Motor neuron (in vitro differentiated cells): ENCODE data around the gene TRO. TPM values are rescaled to one million over a fixed set of nuclear protein-coding genes. Genes with fewer than 3 reads are reported as not detected.
A peak's percentile ranks its signal among the peaks of the same experiment; 100 is the strongest.

Experiments used
- ATAC-seq, 8 experiments: fragments of 200-7000 bp; cut with Tn5 transposase; replicated peaks in 6 of 8; 2 replicates each; pipeline ENCODE4 v1.8.0; 2021; ENCODE audit warnings: mild to moderate bottlenecking in 8 of 8, moderate library complexity in 8 of 8
- H3K27ac ChIP-seq, 2 donors: fragments of 250-450 bp; sonication (Bioruptor Pico); 2 replicates each; pipeline ENCODE4 v1.9.0; 2021; ENCODE audit warnings: antibody characterized with exemption in 2 of 2, mild to moderate bottlenecking in 2 of 2, moderate library complexity in 1 of 2
- H3K4me1 ChIP-seq, 2 donors: fragments of 250-450 bp; sonication (Bioruptor Pico); replicated peaks in 1 of 2; 2 replicates each; pipeline ENCODE4 v1.6.1; 2021; ENCODE audit warnings: antibody characterized with exemption in 2 of 2, mild to moderate bottlenecking in 2 of 2, moderate library complexity in 1 of 2
- H3K4me3 ChIP-seq, 5 donors: fragments of 250-450 bp; sonication (Bioruptor Pico); 2 replicates each; pipeline ENCODE4 v1.9.0; 2021; ENCODE audit warnings: antibody characterized with exemption in 5 of 5, mild to moderate bottlenecking in 5 of 5, moderate library complexity in 4 of 5
- WGBS, 10 experiments: fragments of 450-650 bp; shearing (Covaris generic); methylation state at CpG; one replicate each; pipeline ENCODE4 v1.0.0; 2022; 5-methylcytosine and 5-hydroxymethylcytosine counted together
- in situ Hi-C, 9 experiments: fragments of 400-800 bp; cut with MboI; loops; one replicate each; pipeline ENCODE4 v1.15.0; 2021; ENCODE audit warnings: low sequenced_read_pairs in 9 of 9, low pct_unique_long_range_greater_than_20kb in 2 of 9; ENCODE audit not compliant: unreplicated experiment in 9 of 9
- total RNA-seq, 8 experiments: library from RNA; unstranded; fragments of 300-600 nt; gene quantifications; 2 replicates each; pipeline versions ENCODE4 v1.2.3 to v1.2.4, GENCODE V29; 2022

The TRO gene
- total RNA-seq, 8 experiments from 2014 or later = 3.7 to 152 (median 82.8) TPM

DNA sequence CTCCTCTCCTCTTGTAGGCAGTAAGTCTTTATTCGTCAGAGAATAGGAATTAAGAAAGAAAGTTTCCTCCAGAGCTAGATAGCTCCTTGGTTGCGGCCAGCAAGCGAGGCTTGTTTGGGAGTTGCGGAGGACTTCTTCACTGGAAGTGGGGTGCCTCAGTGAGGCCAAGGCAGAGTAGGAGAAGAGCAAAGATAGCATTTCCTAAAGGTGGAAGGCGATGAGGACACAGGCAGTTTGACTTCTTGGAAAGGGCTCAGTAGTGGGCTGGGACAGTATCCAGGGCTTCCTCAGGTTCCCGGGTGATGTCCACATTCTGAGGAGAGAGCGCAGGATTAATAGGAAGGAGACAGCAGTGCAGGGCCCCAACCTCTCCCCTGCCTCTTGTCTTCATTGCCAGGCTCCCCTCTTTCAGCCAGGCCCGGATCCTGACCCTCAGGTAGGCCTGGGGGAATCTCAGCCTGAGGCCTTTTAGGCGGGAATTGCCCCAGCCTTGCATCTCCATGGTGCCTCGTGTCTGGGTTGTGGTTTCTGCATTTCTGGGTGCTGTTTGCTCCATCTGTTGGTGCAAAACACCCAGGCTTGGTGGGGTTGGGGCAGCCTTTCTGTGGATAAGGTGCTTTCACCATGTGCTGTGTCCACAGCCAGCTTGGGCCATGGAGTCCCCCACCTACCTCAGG lies 12.7 kb downstream of the TRO start:
- 35 to 66% (median 60%) methylated on average over 1 to 8 of the region's 10 CpGs; no CpG with 5 or more reads in 7 of the 10 experiments for WGBS, 10 experiments
- in situ Hi-C loops = no loop called here
- no peak overlapping the region for H3K27ac ChIP-seq
- H3K4me3 ChIP-seq = no peak overlapping the region
- no peaks in the 10 kb centered on the region for H3K4me1 ChIP-seq
- no peak for ATAC-seq

DNA sequence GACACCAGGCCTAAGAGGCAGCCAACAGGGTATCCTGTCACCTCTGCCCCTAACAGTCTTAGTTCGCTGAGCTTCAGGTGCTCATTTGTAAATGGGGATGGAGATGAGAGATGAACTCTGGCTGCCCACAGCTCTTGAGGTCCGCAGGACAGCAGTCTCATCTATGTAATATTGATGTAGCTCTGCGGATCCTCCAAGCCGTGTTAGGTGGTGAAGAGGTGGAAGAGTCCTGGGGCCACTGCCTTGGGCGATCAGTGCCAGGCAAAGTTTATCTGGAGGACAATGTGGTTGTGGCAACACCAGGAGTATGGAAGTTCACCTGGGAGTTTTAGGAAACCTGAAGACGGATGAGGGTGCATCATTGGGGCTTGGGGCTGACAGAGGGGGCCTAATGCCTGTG lies 13.4 kb downstream of the TRO start:
- in situ Hi-C loops = no loop called here
- no peak overlapping the region for H3K27ac ChIP-seq
- WGBS, 10 experiments = 40 to 90% (median 50%) methylated on average over 1 to 2 of the region's 6 CpGs; no CpG with 5 or more reads in 7 of the 10 experiments
- no peak for ATAC-seq
- no peak overlapping the region for H3K4me3 ChIP-seq
- H3K4me1 ChIP-seq = no peaks in the 10 kb centered on the region

DNA sequence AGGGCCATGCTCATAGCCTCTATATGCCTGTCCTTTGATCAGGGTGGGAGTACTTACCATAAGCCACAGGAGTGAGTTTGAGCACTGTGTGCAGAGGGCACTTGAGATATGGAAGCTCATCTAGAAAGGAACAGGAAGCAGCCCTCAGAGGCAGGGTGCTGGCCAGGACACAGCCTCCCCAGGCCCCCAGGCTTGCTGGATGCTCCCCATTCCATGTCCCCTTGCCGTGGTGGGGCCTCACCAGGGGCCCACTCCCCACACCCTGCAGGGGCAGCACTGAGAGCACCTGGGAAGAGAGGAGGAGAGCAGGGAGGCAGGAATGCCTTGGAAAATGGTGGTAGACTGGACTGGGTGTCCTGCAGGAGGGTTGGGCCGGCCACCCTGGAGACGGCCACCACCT lies 14.3 kb downstream of the TRO start:
- 71% methylated on average over 2 of the region's 3 CpGs; no CpG with 5 or more reads in 9 of the 10 experiments for WGBS, 10 experiments
- H3K27ac ChIP-seq = no peak overlapping the region
- no peaks in the 10 kb centered on the region for H3K4me1 ChIP-seq
- in situ Hi-C loops = no loop called here
- ATAC-seq = peak in 1 of 8 experiments; percentile 12
- no peak overlapping the region for H3K4me3 ChIP-seq

DNA sequence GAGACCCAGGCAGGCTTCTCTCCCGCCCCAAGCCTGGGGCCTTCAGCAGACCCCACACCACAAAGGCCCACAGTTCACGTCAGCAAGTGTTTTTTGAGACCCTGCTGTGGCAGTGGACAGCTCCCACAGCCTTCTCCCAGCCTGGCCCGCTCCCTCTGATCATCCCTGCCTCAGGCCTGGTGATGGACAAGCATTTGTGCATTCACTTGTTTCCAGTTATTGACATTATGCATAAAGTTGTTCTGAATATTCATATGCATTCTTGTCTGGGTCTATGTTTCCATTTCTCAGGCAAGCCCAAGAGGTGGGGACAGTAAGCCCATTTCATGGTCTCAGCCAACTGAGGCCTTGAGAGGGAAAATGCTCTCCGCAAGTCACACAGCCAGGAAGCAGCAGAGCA lies 14.7 kb downstream of the TRO start:
- Histone ChIP-seq H3K4me1 (no peaks in the 10 kb centered on the region), H3K27ac (no peak overlapping the region), H3K4me3 (no peak overlapping the region)
- peak in 3 of 8 experiments; percentile 25 to 80 (median 69) for ATAC-seq
- in situ Hi-C loops = no loop called here
- 42% methylated on average over 2 of the region's 4 CpGs; no CpG with 5 or more reads in 9 of the 10 experiments for WGBS, 10 experiments

DNA sequence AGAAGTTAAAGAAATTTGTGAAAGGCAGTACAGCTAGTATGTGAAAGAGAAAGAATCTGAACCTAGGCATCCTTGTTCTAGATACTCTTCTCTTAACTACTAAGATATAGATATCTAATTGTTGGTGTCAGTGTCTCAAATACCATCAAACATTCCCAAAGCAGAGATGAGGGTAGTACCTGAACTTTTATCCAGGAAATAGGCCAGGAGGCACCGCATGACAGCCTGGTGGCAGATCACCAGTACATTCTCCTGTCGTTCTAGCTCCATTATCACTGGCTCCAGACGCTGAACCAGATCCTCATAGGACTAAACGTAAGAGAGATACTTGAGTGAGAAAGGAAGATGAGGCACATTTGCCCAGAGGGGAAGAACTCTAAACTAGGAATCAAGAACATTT lies 16.8 kb downstream of the TRO start:
- in situ Hi-C loops = no loop called here
- 48 to 80% (median 71%) methylated on average over 1 to 4 of the region's 4 CpGs; no CpG with 5 or more reads in 7 of the 10 experiments for WGBS, 10 experiments
- H3K4me1 ChIP-seq = no peaks in the 10 kb centered on the region
- H3K27ac ChIP-seq = no peak overlapping the region
- H3K4me3 ChIP-seq = no peak overlapping the region
- ATAC-seq = no peak

DNA sequence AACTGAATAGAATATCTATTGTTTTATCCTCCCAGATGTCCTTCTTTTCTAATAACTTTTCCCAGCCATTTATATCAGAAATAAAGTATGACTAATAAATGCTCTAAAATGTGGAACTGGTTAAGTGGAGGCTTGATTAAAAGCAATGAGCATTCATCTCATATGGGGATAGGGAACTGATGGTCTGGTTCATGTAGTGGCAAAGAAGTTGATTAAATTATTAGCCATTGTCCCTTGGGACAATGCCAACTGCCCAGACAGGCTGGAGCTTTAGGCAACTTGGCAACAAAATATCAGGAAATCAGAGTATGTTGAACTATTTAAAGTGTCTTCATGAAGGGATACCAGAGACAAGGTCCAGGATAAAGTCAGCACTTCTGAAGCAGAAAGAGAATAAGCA lies 24.2 kb downstream of the TRO start:
- Histone ChIP-seq H3K4me3 (no peak overlapping the region), H3K4me1 (no peaks in the 10 kb centered on the region), H3K27ac (no peak overlapping the region)
- in situ Hi-C loops = no loop called here
- ATAC-seq = no peak

DNA sequence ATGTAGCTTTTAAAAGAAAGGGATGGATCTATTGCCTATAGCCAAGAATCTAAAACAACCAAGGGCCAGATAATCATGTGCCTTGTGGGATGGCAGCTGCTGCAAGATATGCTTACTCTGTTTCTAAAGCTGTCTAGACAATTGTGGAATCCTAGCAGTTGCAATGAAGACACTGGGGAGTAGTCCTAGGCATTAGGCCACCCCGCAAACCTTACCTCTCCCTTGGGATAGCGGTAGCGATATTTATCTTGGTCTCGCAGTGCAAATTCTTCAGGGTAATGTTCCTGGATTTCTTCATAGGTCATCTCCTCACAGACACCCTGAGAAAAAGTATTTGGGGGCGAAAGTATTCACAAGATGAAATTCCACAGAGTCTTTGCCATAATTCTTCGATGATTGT lies 24.6 kb downstream of the TRO start:
- in situ Hi-C loops = no loop called here

DNA sequence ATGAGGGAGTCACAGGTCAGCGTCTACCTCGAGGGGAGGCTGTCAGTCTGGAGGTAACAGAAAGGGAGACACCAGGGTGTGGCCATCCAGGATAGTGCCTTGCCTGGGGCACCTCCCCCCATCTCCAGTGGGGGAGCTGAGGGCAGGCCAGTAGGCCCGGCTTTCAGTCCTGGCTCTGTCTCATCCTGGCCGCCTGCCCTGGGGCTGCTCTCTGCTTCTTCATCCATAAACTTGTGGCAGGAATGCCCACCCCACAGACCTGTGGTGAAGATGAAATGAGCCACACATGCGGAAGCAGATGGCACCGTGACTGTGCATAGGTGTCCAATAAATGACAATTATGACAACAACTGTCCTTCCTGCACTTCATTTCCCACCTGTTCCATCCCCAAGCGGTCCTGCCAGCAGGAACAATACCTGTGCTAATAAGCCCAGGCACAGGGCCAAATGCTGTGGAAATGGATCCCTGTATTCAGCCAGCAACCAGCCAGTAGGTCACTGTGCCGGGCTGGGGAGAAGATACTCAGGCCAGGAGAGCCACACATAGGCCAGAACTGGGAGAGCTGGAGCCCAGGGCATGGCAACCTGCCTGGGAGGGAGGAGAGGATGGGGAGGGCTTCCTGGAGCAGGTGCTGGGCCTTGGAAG lies 30.2 kb downstream of the TRO start:
- Histone ChIP-seq H3K27ac (no peak overlapping the region), H3K4me1 (no peaks in the 10 kb centered on the region), H3K4me3 (no peak overlapping the region)
- 35% methylated on average over 3 of the region's 8 CpGs; no CpG with 5 or more reads in 9 of the 10 experiments for WGBS, 10 experiments
- peak in 1 of 8 experiments; percentile 33 for ATAC-seq
- in situ Hi-C loops = no loop called here

More for the DNA sequence above, 24.6 kb downstream of the TRO start:
- 0 to 100% (median 77%) methylated on average over 1 to 5 of the region's 6 CpGs; no CpG with 5 or more reads in 5 of the 10 experiments for WGBS, 10 experiments
- H3K4me3 ChIP-seq = no peak overlapping the region
- H3K4me1 ChIP-seq = no peaks in the 10 kb centered on the region
- no peak overlapping the region for H3K27ac ChIP-seq
- no peak for ATAC-seq

DNA sequence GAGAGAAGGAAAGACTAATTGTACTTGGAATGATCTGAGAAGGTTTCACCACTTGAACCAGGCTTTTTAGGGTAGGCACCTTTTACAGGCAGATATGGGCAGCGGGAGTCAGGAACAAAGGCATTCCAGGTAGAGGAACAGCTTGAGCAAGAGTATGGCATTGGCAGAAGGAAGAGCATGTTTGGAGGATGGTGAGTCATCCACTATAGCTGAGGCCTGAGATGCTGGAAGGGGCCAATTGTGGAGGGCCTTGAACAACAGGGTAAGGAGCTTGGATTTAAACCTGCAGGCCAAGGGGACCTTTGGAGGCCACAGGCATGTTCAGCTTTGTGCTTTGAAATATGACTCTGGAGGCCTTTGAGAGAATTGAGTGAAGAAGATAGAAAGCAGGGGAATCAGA lies 41.1 kb downstream of the TRO start:
- Histone ChIP-seq H3K27ac (no peak overlapping the region), H3K4me1 (no peaks in the 10 kb centered on the region), H3K4me3 (no peak overlapping the region)
- 0 to 75% methylated on average over 1 of the region's 1 CpG; no CpG with 5 or more reads in 8 of the 10 experiments for WGBS, 10 experiments
- ATAC-seq = no peak
- in situ Hi-C loops = no loop called here

DNA sequence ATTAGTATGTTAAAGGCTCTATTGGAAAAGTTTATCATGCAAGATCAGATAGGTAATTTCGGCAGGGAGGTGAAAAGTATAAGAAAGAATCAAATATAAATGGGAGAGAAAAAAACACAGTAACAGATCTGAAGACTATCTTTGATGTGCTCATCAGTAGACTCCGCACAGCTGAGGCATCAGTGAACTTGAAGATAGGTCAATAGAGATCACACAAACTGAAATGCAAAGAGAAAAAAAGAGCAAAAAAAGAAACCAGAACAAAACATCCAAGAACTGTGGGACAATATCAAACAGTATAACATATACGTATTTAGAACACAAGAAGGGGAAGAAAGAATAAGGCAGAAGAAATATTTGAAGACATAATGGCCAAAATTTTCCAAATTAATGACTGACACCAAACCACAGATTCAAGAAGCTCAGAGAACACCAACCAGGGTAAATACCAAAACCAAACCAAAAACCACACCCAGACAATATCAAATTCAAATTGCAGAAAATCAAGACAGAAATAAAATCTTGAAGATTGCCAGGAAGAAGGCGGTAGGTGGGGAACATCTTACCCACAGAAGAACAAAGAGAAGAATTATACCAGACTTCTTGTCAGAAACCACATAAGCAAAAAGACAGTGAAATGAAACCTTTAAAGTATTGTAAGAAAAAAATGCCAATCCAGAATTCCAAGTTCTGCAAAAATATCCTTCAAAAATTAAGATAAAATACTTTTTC lies 44.3 kb downstream of the TRO start:
- in situ Hi-C loops = no loop called here
- H3K4me1 ChIP-seq = no peaks in the 10 kb centered on the region
- H3K27ac ChIP-seq = no peak overlapping the region
- WGBS, 10 experiments = 0 to 100% (median 48%) methylated on average over 1 to 4 of the region's 4 CpGs; no CpG with 5 or more reads in 1 of the 10 experiments
- no peak overlapping the region for H3K4me3 ChIP-seq
- no peak for ATAC-seq

DNA sequence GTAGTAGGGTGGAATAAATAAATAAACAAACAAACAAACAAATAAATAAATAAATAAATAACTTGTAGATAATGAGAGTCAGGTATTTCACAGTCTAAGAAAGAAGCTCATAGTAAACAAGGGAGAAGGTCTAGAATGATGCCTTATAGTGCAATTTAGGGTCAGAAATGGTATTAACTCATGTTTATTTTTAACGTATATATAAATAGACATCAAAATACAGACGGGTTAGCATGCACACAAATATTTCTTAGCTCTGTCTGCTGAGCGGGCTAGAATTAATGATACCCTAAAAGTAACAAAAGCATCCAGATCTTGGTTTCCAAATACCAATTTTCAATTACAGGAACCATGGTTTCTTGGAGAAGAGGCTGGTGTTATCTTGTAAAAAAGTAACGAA lies 56.8 kb downstream of the TRO start:
- Histone ChIP-seq H3K4me3 (no peak overlapping the region), H3K4me1 (no peaks in the 10 kb centered on the region), H3K27ac (no peak overlapping the region)
- ATAC-seq = no peak
- 0 to 83% (median 34%) methylated on average over 1 to 4 of the region's 4 CpGs; no CpG with 5 or more reads in 2 of the 10 experiments for WGBS, 10 experiments
- in situ Hi-C loops = no loop called here

DNA sequence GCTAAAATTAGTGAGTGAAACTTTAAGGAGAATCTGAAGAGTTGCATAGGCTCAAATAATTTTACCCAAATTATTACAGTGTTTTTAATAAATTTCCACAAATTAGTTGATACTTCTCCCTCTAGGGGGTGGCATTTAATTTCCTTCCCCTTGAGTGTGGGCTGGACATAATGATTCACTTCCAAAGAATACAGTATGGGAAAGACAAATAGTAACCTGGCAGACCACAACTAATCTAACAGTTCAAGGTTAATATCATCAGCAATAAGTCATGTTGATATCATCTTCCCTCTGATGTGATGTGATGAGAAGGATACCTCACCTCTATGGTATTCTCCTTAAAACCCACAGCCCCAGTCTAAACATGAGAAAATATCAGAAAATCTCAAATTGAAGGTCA lies 57.8 kb downstream of the TRO start:
- no peak for ATAC-seq
- H3K4me3 ChIP-seq = no peak overlapping the region
- in situ Hi-C loops = no loop called here
- no peaks in the 10 kb centered on the region for H3K4me1 ChIP-seq
- H3K27ac ChIP-seq = no peak overlapping the region

DNA sequence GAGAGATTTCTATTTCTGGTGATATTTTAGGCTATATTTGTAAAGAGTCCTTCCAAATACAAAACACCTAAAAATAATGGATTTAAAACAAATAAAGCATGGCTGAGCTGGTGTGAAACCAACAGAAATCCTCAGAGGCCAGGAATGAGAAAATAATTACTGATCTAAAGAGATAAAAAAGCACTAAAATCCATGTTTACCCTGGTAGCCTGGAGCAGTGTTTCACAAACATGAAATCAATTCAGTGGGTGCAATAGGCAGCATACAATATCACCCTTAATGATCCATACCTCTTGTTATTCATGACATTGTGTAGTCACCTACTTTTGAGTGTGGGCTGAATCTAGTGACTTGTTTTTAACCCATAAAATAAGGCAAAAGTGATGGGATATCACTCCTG lies 58.8 kb downstream of the TRO start:
- in situ Hi-C loops = no loop called here
- no peak overlapping the region for H3K4me3 ChIP-seq
- no peak for ATAC-seq
- H3K27ac ChIP-seq = no peak overlapping the region
- H3K4me1 ChIP-seq = no peaks in the 10 kb centered on the region
